ENCODE results near the gene PTH1R. TPM values are rescaled to one million over a fixed set of nuclear protein-coding genes. Genes with fewer than 3 reads are reported as not detected.

Gene PTH1R
- total RNA-seq, 8 experiments from 2014 or later, result 0.46 to 7.8 (median 0.97) TPM; not detected in 2

GRCh38 chr3:46893146-46893748 lies 15.7 kb downstream of the PTH1R start:
- no peak overlapping the region for H3K4me3 ChIP-seq
- 40 to 83% (median 60%) methylated on average over 1 to 4 of the region's 6 CpGs; no CpG with 5 or more reads in 3 of the 10 experiments for WGBS, 10 experiments
- no peak overlapping the region for H3K27ac ChIP-seq
- H3K4me1 ChIP-seq (replicated peaks in 1 of 2), result peaks cover 12 to 16% of the 10 kb centered on the region in 2 donors
- ATAC-seq (replicated peaks in 6 of 8), result no peak
- in situ Hi-C loops (cut with MboI; ENCODE audit: low pct_unique_long_range_greater_than_20kb in 2 of 9, low sequenced_read_pairs in 9 of 9, unreplicated experiment in 9 of 9), result loop anchor here in 6 of 9 experiments (10.0 to 25.0 kb wide), 2 partner anchors 181 to 198 kb away; partner anchors contain the start of genes PRSS50 (in 5 of the 6), TMIE (in 5 of the 6) and ALS2CL (in 1 of the 6)

- Histone ChIP-seq H3K4me3 (no peak overlapping the region), H3K27ac (no peak overlapping the region), H3K4me1 (replicated peaks in 1 of 2) (peaks cover 11 to 14% of the 10 kb centered on the region in 2 donors)
- in situ Hi-C loops (cut with MboI; ENCODE audit: low pct_unique_long_range_greater_than_20kb in 2 of 9, low sequenced_read_pairs in 9 of 9, unreplicated experiment in 9 of 9), result loop anchor here in 6 of 9 experiments (10.0 to 25.0 kb wide), 2 partner anchors 181 to 199 kb away; partner anchors contain the start of genes PRSS50 (in 5 of the 6), TMIE (in 5 of the 6) and ALS2CL (in 1 of the 6)
- WGBS, 10 experiments, result no CpG with 5 or more reads among the region's 9 CpGs
- no peak for ATAC-seq (replicated peaks in 6 of 8)
Measured at GRCh38 chr3:46893763-46894162, 16.2 kb downstream of the PTH1R start.

- H3K27ac ChIP-seq, result no peak overlapping the region
- peaks cover 11 to 14% of the 10 kb centered on the region in 2 donors for H3K4me1 ChIP-seq (replicated peaks in 1 of 2)
- H3K4me3 ChIP-seq, result no peak overlapping the region
- no peak for ATAC-seq (replicated peaks in 6 of 8)
- 14 to 100% (median 95%) methylated on average over 1 to 4 of the region's 6 CpGs; no CpG with 5 or more reads in 6 of the 10 experiments for WGBS, 10 experiments
- in situ Hi-C loops (cut with MboI; ENCODE audit: low pct_unique_long_range_greater_than_20kb in 2 of 9, low sequenced_read_pairs in 9 of 9, unreplicated experiment in 9 of 9), result loop anchor here in 6 of 9 experiments (10.0 to 25.0 kb wide), 2 partner anchors 182 to 199 kb away; partner anchors contain the start of genes PRSS50 (in 5 of the 6), TMIE (in 5 of the 6) and ALS2CL (in 1 of the 6)
Measured at GRCh38 chr3:46894256-46894655, 16.7 kb downstream of the PTH1R start.

GRCh38 chr3:46895204-46895660 lies 17.7 kb downstream of the PTH1R start:
- peaks cover 11 to 14% of the 10 kb centered on the region in 2 donors for H3K4me1 ChIP-seq (replicated peaks in 1 of 2)
- WGBS, 10 experiments, result 0 to 67% (median 20%) methylated on average over 1 to 4 of the region's 5 CpGs; no CpG with 5 or more reads in 3 of the 10 experiments
- H3K4me3 ChIP-seq, result no peak overlapping the region
- ATAC-seq (replicated peaks in 6 of 8), result peak in 3 of 8 experiments; percentile 14 to 62 (median 29)
- H3K27ac ChIP-seq, result no peak overlapping the region
- in situ Hi-C loops (cut with MboI; ENCODE audit: low pct_unique_long_range_greater_than_20kb in 2 of 9, low sequenced_read_pairs in 9 of 9, unreplicated experiment in 9 of 9), result loop anchor here in 6 of 9 experiments (10.0 to 25.0 kb wide), 2 partner anchors 183 to 200 kb away; partner anchors contain the start of genes PRSS50 (in 5 of the 6), TMIE (in 5 of the 6) and ALS2CL (in 1 of the 6)

- ATAC-seq (replicated peaks in 6 of 8), result no peak
- H3K27ac ChIP-seq, result no peak overlapping the region
- peaks cover 11 to 14% of the 10 kb centered on the region in 2 donors for H3K4me1 ChIP-seq (replicated peaks in 1 of 2)
- in situ Hi-C loops (cut with MboI; ENCODE audit: low pct_unique_long_range_greater_than_20kb in 2 of 9, low sequenced_read_pairs in 9 of 9, unreplicated experiment in 9 of 9), result loop anchor here in 6 of 9 experiments (10.0 to 25.0 kb wide), 2 partner anchors 183 to 201 kb away; partner anchors contain the start of genes PRSS50 (in 5 of the 6), TMIE (in 5 of the 6) and ALS2CL (in 1 of the 6)
- WGBS, 10 experiments, result 17 to 90% (median 67%) methylated on average over 1 to 3 of the region's 4 CpGs; no CpG with 5 or more reads in 3 of the 10 experiments
- no peak overlapping the region for H3K4me3 ChIP-seq
Measured at GRCh38 chr3:46895761-46896160, 18.2 kb downstream of the PTH1R start.

GRCh38 chr3:46896386-46896785 lies 18.9 kb downstream of the PTH1R start:
- WGBS, 10 experiments, result 0 to 80% (median 40%) methylated on average over 1 to 3 of the region's 5 CpGs; no CpG with 5 or more reads in 6 of the 10 experiments
- Histone ChIP-seq H3K4me3 (no peak overlapping the region), H3K27ac (no peak overlapping the region), H3K4me1 (replicated peaks in 1 of 2) (peaks cover 11 to 14% of the 10 kb centered on the region in 2 donors)
- in situ Hi-C loops (cut with MboI; ENCODE audit: low pct_unique_long_range_greater_than_20kb in 2 of 9, low sequenced_read_pairs in 9 of 9, unreplicated experiment in 9 of 9), result loop anchor here in 6 of 9 experiments (10.0 to 25.0 kb wide), 2 partner anchors 184 to 202 kb away; partner anchors contain the start of genes PRSS50 (in 5 of the 6), TMIE (in 5 of the 6) and ALS2CL (in 1 of the 6)
- ATAC-seq (replicated peaks in 6 of 8), result peak in 1 of 8 experiments; percentile 6

GRCh38 chr3:46897031-46897430 lies 19.5 kb downstream of the PTH1R start:
- no peak overlapping the region for H3K27ac ChIP-seq
- no peak overlapping the region for H3K4me3 ChIP-seq
- H3K4me1 ChIP-seq (replicated peaks in 1 of 2), result peaks cover 6 to 8% of the 10 kb centered on the region in 2 donors
- WGBS, 10 experiments, result 70 to 100% (median 92%) methylated on average over 1 to 2 of the region's 2 CpGs; no CpG with 5 or more reads in 4 of the 10 experiments
- in situ Hi-C loops (cut with MboI; ENCODE audit: low pct_unique_long_range_greater_than_20kb in 2 of 9, low sequenced_read_pairs in 9 of 9, unreplicated experiment in 9 of 9), result loop anchor here in 6 of 9 experiments (10.0 to 25.0 kb wide), 2 partner anchors 185 to 202 kb away; partner anchors contain the start of genes PRSS50 (in 5 of the 6), TMIE (in 5 of the 6) and ALS2CL (in 1 of the 6)
- ATAC-seq (replicated peaks in 6 of 8), result no peak

GRCh38 chr3:46897829-46898320 lies 20.4 kb downstream of the PTH1R start:
- no peak for ATAC-seq (replicated peaks in 6 of 8)
- WGBS, 10 experiments, result 66 to 84% (median 68%) methylated on average over 1 to 9 of the region's 15 CpGs; no CpG with 5 or more reads in 5 of the 10 experiments
- in situ Hi-C loops (cut with MboI; ENCODE audit: low pct_unique_long_range_greater_than_20kb in 2 of 9, low sequenced_read_pairs in 9 of 9, unreplicated experiment in 9 of 9), result loop anchor here in 6 of 9 experiments (10.0 to 25.0 kb wide), 2 partner anchors 186 to 203 kb away; partner anchors contain the start of genes PRSS50 (in 5 of the 6), TMIE (in 5 of the 6) and ALS2CL (in 1 of the 6)
- peaks cover under 1 to 3% of the 10 kb centered on the region in 2 donors for H3K4me1 ChIP-seq (replicated peaks in 1 of 2)
- H3K4me3 ChIP-seq, result no peak overlapping the region
- no peak overlapping the region for H3K27ac ChIP-seq

GRCh38 chr3:46898321-46899150 lies 21.0 kb downstream of the PTH1R start:
- Histone ChIP-seq H3K4me3 (no peak overlapping the region), H3K4me1 (replicated peaks in 1 of 2) (no peaks in the 10 kb centered on the region), H3K27ac (no peak overlapping the region)
- peak in 4 of 8 experiments; percentile 31 to 44 (median 35) for ATAC-seq (replicated peaks in 6 of 8)
- WGBS, 10 experiments, result no CpG with 5 or more reads among the region's 71 CpGs
- in situ Hi-C loops (cut with MboI; ENCODE audit: low pct_unique_long_range_greater_than_20kb in 2 of 9, low sequenced_read_pairs in 9 of 9, unreplicated experiment in 9 of 9), result loop anchor here in 6 of 9 experiments (10.0 to 25.0 kb wide), 2 partner anchors 186 to 204 kb away; partner anchors contain the start of genes PRSS50 (in 5 of the 6), TMIE (in 5 of the 6) and ALS2CL (in 1 of the 6)

GRCh38 chr3:46899151-46900006 lies 21.9 kb downstream of the PTH1R start:
- H3K4me3 ChIP-seq, result no peak overlapping the region
- no peaks in the 10 kb centered on the region for H3K4me1 ChIP-seq (replicated peaks in 1 of 2)
- no peak overlapping the region for H3K27ac ChIP-seq
- peak in 1 of 8 experiments; percentile 58 for ATAC-seq (replicated peaks in 6 of 8)
- in situ Hi-C loops (cut with MboI; ENCODE audit: low pct_unique_long_range_greater_than_20kb in 2 of 9, low sequenced_read_pairs in 9 of 9, unreplicated experiment in 9 of 9), result loop anchor here in 8 of 9 experiments (10.0 to 25.0 kb wide), 3 partner anchors 187 to 412 kb away; partner anchors contain the start of genes PRSS50 (in 7 of the 8), TMIE (in 7 of the 8), ALS2CL (in 1 of the 8) and RTP3 (in 1 of the 8)
- 60 to 100% methylated on average over 1 of the region's 22 CpGs; no CpG with 5 or more reads in 8 of the 10 experiments for WGBS, 10 experiments

- 40 to 80% (median 80%) methylated on average over 1 of the region's 5 CpGs; no CpG with 5 or more reads in 7 of the 10 experiments for WGBS, 10 experiments
- Histone ChIP-seq H3K4me1 (replicated peaks in 1 of 2) (no peaks in the 10 kb centered on the region), H3K4me3 (no peak overlapping the region), H3K27ac (no peak overlapping the region)
- in situ Hi-C loops (cut with MboI; ENCODE audit: low pct_unique_long_range_greater_than_20kb in 2 of 9, low sequenced_read_pairs in 9 of 9, unreplicated experiment in 9 of 9), result loop anchor here in 2 of 9 experiments (25.0 kb wide), 2 partner anchors 188 to 413 kb away; partner anchors contain the start of genes PRSS50 (in 2 of the 2), TMIE (in 2 of the 2) and RTP3 (in 1 of the 2)
- no peak for ATAC-seq (replicated peaks in 6 of 8)
Measured at GRCh38 chr3:46900007-46900292, 22.4 kb downstream of the PTH1R start.
